ENCODE measurements around the gene EPHB6. TPM values are rescaled to one million over a fixed set of nuclear protein-coding genes. Genes with fewer than 3 reads are reported as not detected.

The EPHB6 gene
- polyA plus RNA-seq, 1 donor from 2014 or later, result 25.3 TPM

DNA sequence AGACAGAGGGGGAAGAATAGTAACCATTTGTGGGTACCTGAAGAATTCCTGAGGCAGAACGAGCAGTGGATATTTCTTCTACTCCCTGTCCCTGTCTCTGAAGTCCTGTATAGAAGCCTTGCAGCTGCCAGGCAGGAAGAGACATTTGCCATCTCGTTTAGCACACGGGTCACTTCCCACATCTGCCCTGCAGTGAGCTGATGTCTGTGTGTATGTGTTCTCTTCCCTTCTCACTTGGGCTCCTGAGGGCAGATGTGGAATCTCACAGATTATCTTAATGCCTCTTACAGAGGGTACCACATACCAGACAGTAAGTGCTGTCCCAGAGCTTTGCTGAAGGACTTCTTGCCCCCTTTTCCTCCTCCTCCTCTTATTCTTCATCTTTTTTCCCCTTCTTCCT is 44.8 kb downstream of the EPHB6 start:
- H3K9me2 ChIP-seq (ENCODE audit: insufficient read depth, low read length), result no peaks in the 10 kb centered on the region
- peaks cover 5% of the 10 kb centered on the region for H3K9me3 ChIP-seq (ENCODE audit: low read length)
- H2AFZ ChIP-seq (ENCODE audit: low read depth, low read length), result no peak overlapping the region
- no peak overlapping the region for H3K4me2 ChIP-seq (ENCODE audit: low read length)
- no peak overlapping the region for H3K9ac ChIP-seq (ENCODE audit: low read length)
- H3K36me3 ChIP-seq (ENCODE audit: insufficient read depth, low read length), result no peaks in the 10 kb centered on the region
- no peaks in the 10 kb centered on the region for H4K20me1 ChIP-seq (ENCODE audit: insufficient read depth)
- H3K27me3 ChIP-seq (ENCODE audit: insufficient read depth, low read depth, low read length), result no peaks in the 10 kb centered on the region
- H3K79me2 ChIP-seq (replicated peaks; ENCODE audit: insufficient read depth, low read length), result no peaks in the 10 kb centered on the region
- H3K27ac ChIP-seq (ENCODE audit: low read length), result no peak overlapping the region
- H3K4me3 ChIP-seq (ENCODE audit: low read length), result no peak overlapping the region
- H3F3A ChIP-seq (ENCODE audit: insufficient read depth, low read length, poor library complexity, severe bottlenecking), result no peaks in the 10 kb centered on the region
- TF ChIP-seq POLR2AphosphoS5 (IDR thresholded peaks at IDR 0.05) (no peak), SMC3 (conservative IDR thresholded peaks at IDR 0.05; ENCODE audit: poor library complexity) (no peak), EP300 (conservative IDR thresholded peaks at IDR 0.05; ENCODE audit: poor library complexity, severe bottlenecking) (no peak), EZH2 (IDR thresholded peaks at IDR 0.05; ENCODE audit: borderline replicate concordance, insufficient read depth, low read length, poor library complexity, severe bottlenecking) (no peak), MXI1 (conservative IDR thresholded peaks at IDR 0.05; ENCODE audit: poor library complexity, severe bottlenecking) (no peak), TAF1 (IDR thresholded peaks at IDR 0.05; ENCODE audit: low read depth) (no peak)
- TF ChIP-seq, protein P1, sequence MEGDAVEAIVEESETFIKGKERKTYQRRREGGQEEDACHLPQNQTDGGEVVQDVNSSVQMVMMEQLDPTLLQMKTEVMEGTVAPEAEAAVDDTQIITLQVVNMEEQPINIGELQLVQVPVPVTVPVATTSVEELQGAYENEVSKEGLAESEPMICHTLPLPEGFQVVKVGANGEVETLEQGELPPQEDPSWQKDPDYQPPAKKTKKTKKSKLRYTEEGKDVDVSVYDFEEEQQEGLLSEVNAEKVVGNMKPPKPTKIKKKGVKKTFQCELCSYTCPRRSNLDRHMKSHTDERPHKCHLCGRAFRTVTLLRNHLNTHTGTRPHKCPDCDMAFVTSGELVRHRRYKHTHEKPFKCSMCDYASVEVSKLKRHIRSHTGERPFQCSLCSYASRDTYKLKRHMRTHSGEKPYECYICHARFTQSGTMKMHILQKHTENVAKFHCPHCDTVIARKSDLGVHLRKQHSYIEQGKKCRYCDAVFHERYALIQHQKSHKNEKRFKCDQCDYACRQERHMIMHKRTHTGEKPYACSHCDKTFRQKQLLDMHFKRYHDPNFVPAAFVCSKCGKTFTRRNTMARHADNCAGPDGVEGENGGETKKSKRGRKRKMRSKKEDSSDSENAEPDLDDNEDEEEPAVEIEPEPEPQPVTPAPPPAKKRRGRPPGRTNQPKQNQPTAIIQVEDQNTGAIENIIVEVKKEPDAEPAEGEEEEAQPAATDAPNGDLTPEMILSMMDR (IDR thresholded peaks at IDR 0.05; ENCODE audit: poor library complexity, severe bottlenecking), result no peak
- TF ChIP-seq, protein P2, sequence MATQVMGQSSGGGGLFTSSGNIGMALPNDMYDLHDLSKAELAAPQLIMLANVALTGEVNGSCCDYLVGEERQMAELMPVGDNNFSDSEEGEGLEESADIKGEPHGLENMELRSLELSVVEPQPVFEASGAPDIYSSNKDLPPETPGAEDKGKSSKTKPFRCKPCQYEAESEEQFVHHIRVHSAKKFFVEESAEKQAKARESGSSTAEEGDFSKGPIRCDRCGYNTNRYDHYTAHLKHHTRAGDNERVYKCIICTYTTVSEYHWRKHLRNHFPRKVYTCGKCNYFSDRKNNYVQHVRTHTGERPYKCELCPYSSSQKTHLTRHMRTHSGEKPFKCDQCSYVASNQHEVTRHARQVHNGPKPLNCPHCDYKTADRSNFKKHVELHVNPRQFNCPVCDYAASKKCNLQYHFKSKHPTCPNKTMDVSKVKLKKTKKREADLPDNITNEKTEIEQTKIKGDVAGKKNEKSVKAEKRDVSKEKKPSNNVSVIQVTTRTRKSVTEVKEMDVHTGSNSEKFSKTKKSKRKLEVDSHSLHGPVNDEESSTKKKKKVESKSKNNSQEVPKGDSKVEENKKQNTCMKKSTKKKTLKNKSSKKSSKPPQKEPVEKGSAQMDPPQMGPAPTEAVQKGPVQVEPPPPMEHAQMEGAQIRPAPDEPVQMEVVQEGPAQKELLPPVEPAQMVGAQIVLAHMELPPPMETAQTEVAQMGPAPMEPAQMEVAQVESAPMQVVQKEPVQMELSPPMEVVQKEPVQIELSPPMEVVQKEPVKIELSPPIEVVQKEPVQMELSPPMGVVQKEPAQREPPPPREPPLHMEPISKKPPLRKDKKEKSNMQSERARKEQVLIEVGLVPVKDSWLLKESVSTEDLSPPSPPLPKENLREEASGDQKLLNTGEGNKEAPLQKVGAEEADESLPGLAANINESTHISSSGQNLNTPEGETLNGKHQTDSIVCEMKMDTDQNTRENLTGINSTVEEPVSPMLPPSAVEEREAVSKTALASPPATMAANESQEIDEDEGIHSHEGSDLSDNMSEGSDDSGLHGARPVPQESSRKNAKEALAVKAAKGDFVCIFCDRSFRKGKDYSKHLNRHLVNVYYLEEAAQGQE (IDR thresholded peaks at IDR 0.05; ENCODE audit: borderline replicate concordance), result no peak

DNA sequence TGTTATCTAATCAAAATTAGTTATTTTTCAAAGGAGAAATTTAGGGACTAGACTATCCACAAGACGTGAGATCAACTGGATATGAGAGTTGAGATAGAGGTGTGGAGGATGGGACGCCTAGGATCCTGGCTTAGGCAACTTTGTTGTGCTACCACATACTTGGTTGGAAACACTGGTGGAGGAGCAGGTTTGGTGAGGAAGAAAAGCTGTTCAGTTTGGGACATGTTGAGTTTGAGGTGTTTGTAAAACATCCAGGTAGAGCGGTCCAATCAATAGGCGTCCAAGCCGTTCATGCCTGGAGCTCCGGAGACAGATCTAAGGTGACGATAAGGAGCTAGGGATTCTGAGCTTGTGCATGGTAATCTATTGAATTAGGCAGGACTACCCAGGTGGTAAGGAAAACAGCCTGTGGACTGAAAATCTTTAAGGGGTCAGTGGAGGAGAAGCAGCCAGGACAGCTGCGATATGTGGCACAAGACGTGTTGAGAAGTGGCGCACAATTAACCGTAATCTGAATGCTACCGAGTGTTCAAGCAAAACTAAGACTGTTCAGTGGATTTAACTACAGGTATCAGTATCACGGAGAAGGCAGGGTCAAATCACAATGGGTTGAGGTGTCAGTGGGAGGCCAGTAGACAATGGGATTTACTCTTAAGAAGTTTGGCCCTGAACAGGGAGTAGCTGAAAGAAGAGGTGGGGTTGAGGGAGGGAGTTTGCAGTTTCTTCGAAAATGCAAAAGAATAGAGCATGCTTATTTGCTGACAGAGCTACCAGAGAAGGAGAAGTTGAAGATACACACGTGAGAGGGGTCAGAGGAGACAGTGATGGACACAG is 46.8 kb downstream of the EPHB6 start:
- no peaks in the 10 kb centered on the region for H4K20me1 ChIP-seq (ENCODE audit: insufficient read depth)
- H3K27me3 ChIP-seq (ENCODE audit: insufficient read depth, low read depth, low read length), result no peaks in the 10 kb centered on the region
- no peak overlapping the region for H3K9ac ChIP-seq (ENCODE audit: low read length)
- H3F3A ChIP-seq (ENCODE audit: insufficient read depth, low read length, poor library complexity, severe bottlenecking), result no peaks in the 10 kb centered on the region
- TF ChIP-seq SMC3 (conservative IDR thresholded peaks at IDR 0.05; ENCODE audit: poor library complexity) (no peak), MXI1 (conservative IDR thresholded peaks at IDR 0.05; ENCODE audit: poor library complexity, severe bottlenecking) (no peak), TAF1 (IDR thresholded peaks at IDR 0.05; ENCODE audit: low read depth) (no peak), POLR2AphosphoS5 (IDR thresholded peaks at IDR 0.05) (no peak), EZH2 (IDR thresholded peaks at IDR 0.05; ENCODE audit: borderline replicate concordance, insufficient read depth, low read length, poor library complexity, severe bottlenecking) (no peak), RAD21 (conservative IDR thresholded peaks at IDR 0.05) (no peak), EP300 (conservative IDR thresholded peaks at IDR 0.05; ENCODE audit: poor library complexity, severe bottlenecking) (no peak)
- TF ChIP-seq, protein P1 (IDR thresholded peaks at IDR 0.05; ENCODE audit: poor library complexity, severe bottlenecking), result no peak
- TF ChIP-seq, protein P2 (IDR thresholded peaks at IDR 0.05; ENCODE audit: borderline replicate concordance), result no peak
- H3K4me3 ChIP-seq (ENCODE audit: low read length), result no peak overlapping the region
- H3K4me2 ChIP-seq (ENCODE audit: low read length), result no peak overlapping the region
- H3K27ac ChIP-seq (ENCODE audit: low read length), result no peak overlapping the region
- H2AFZ ChIP-seq (ENCODE audit: low read depth, low read length), result no peak overlapping the region
- H3K79me2 ChIP-seq (replicated peaks; ENCODE audit: insufficient read depth, low read length), result no peaks in the 10 kb centered on the region
- peaks cover 6% of the 10 kb centered on the region for H3K9me3 ChIP-seq (ENCODE audit: low read length)
- no peaks in the 10 kb centered on the region for H3K9me2 ChIP-seq (ENCODE audit: insufficient read depth, low read length)
- no peaks in the 10 kb centered on the region for H3K36me3 ChIP-seq (ENCODE audit: insufficient read depth, low read length)

Data from neural cell (in vitro differentiated cells).